CMK (cell line): ENCODE results near the gene TLN1.

Experiments used
- DNase-seq: peaks from one replicate; pipeline ENCODE4 v3.0.0-alpha.2; 2010; ENCODE audit warnings: low read depth

Gene TLN1, protein sequence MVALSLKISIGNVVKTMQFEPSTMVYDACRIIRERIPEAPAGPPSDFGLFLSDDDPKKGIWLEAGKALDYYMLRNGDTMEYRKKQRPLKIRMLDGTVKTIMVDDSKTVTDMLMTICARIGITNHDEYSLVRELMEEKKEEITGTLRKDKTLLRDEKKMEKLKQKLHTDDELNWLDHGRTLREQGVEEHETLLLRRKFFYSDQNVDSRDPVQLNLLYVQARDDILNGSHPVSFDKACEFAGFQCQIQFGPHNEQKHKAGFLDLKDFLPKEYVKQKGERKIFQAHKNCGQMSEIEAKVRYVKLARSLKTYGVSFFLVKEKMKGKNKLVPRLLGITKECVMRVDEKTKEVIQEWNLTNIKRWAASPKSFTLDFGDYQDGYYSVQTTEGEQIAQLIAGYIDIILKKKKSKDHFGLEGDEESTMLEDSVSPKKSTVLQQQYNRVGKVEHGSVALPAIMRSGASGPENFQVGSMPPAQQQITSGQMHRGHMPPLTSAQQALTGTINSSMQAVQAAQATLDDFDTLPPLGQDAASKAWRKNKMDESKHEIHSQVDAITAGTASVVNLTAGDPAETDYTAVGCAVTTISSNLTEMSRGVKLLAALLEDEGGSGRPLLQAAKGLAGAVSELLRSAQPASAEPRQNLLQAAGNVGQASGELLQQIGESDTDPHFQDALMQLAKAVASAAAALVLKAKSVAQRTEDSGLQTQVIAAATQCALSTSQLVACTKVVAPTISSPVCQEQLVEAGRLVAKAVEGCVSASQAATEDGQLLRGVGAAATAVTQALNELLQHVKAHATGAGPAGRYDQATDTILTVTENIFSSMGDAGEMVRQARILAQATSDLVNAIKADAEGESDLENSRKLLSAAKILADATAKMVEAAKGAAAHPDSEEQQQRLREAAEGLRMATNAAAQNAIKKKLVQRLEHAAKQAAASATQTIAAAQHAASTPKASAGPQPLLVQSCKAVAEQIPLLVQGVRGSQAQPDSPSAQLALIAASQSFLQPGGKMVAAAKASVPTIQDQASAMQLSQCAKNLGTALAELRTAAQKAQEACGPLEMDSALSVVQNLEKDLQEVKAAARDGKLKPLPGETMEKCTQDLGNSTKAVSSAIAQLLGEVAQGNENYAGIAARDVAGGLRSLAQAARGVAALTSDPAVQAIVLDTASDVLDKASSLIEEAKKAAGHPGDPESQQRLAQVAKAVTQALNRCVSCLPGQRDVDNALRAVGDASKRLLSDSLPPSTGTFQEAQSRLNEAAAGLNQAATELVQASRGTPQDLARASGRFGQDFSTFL (N-terminal part only)

GRCh38 chr9:35732185-35732799 is at the start of gene TLN1, which contains the start of gene CREB3:
TLN1 (minus strand) TSS chr9:35732195; CDS start chr9:35725694, 6,501 bp downstream.
CREB3 (plus strand) TSS chr9:35732666; CDS start chr9:35732773, 107 bp downstream.
- peak; percentile 96 for DNase-seq

- DNase-seq: no peak
Measured at GRCh38 chr9:35781066-35781465, 49.1 kb upstream of the TLN1 start.

DNA sequence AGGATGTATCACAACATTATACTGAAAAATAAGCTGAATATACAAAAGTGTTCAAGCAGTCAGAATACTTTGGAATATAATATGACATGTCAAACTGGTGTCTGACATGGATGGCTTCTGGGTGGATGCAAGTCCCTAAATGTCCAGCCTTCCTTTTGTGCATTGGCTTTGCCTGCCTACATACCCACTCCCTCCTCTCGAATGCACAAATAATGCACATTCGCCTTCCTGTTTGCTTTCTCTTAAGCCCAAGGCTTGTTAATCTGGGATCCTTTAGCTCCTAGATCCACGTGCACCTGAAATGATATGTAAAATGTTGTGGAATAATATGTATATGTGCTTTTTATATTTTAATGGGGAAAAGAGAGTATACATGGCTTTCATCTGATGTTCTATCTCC is 46.5 kb upstream of the TLN1 start:
- no peak for DNase-seq

- DNase-seq: no peak
Measured at GRCh38 chr9:35776018-35776417, 44.0 kb upstream of the TLN1 start.

DNA sequence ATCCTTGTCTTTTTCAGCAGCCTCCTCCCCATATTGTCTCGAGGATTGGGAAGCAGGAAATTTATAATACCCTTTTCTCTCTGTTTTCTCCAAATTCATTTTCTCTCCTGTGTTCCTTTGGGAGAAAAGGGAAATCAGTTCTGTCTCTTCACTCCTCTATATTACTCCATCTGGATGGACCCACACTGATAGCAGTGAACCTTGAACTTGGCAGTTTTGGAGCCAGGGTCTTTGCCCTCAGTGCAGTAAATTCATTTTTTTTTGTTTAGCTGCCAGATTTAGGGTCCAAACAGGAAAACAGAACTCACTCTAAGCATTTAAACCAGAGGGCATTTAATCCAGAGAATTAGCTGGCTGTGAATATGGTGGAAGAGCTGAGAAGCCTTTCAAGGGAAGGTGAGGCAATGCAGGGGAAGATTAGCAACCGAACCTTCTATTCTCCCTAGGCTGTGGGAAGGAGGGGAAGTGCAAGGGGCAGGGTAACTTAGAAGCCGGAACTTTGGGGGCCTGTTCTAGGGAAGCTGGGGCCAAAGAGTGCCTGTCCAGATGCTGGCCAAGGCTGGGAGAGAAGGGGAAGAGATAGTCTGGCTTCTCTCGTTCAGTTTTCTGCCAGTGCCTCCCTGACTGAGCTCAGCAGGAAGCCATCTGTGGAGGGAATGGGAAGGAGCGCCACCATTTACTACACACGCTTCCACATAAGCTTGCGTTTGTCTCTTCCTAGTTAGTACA is 43.1 kb upstream of the TLN1 start:
- peak; percentile 47 for DNase-seq

DNA sequence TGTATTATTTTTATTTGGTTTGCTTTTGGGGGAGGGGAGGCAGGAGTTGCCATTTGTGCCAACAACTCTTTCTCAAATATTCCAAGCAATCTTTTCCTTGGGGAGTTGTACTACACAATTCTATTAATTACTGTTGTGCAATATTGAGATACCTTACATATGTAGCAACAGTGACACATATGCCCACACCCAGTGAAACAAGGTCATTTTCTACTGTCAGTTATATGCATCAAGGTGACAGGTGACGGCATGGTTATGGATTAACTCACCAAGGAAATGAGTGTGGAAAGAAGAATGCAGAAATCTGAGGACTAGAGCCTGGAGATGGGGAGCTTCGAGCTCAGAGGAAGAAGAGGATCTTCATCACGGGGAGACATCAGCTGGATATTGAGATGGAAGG is 39.9 kb upstream of the TLN1 start:
- DNase-seq: no peak

DNA sequence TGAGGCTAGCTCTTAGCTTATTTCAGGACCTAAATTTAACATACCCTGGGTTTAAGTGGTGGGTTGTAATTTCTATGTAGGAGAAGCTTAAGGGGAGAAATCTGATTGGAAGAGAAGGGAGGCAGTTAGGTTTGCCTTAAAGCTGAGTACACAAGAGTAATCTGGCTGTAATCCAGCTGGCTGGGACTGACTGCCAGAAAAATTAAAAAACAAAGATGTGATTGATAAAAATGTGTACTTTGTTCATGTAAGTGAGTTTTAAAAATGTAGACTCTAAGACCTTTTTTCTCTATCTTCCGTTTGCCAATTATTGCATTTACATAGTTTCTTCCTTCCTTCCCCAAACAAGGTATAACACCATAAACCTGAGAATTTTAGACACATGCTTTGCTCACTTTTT is 39.5 kb upstream of the TLN1 start:
- DNase-seq: no peak

DNA sequence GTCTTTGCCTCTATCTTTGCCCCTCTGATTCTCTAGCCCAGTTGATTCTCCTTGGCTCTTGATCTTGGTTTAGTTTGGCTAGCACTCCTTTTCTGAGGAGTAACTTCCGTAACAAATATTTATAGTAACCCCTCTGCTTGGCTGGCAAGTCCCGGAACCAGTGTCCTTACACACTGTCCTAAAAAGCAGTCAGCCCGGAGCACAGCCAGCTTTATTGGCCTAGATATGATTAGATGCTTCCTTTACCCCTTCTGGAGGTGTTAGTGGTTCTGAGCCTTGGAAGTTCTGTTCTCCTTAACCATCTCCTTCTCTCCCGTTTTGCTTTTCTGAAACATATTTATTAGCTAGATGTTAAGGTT is 39.1 kb upstream of the TLN1 start:
- no peak for DNase-seq

GRCh38 chr9:35769763-35770162 is 37.8 kb upstream of the TLN1 start:
- DNase-seq: no peak

DNA sequence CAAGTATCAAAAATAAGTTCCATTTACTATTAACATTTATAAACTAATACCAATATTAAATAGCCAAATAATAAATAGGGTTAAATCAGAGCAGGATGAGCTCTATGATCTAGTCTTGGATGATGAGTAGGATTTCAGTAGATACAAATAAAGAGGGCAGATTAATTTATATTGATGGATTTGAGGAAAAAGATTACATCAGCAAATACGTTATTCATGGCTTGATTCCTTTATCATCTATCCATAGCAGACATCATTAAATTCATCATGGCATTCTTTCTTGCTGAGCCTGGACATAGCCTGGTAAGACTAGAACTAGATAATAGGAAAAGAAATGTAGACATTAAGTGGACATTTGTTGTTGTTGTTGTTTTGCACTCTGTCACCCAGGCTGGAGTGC is 35.5 kb upstream of the TLN1 start:
- DNase-seq: no peak

- DNase-seq: no peak
Measured at GRCh38 chr9:35766997-35767396, 35.0 kb upstream of the TLN1 start.

DNA sequence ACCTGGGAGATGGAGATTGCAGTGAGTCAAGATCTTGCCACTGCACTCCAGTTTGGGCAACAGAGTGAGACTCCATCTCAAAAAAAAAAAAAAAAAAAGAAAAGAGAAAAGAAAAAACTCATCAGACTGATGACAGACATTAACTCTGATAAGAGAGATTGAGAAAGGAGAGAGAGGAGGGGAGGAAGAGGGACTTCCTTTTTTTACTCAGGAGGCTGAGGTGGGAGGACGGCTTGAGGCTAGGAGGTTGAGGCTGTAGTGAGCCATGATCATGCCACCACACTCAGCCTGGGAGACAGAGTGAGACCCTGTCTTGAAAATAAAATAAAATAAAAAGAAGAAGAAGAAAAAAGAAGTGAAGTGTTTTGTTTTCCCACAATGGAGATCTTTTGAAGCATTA is 31.8 kb upstream of the TLN1 start:
- DNase-seq: no peak

- DNase-seq: no peak
Measured at GRCh38 chr9:35763181-35763580, 31.2 kb upstream of the TLN1 start.

DNA sequence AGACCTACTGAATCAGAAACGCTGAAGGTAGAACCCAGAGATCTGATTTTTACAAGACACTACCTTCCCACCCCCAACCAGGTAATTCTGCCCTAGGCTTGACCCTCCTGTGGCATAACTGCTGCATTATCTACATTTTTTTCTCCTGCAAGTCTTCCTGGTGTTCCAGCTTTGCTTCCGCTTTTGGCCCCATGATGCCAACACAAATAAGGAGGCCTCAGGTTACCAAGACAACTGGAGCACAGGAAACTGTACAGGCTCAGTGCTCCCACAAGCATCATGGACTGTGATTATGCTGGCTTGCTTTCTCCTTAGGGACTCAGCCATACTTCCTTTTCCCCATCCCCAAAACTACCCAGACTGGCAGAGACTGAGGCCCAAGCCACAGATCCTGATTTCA is 28.7 kb upstream of the TLN1 start:
- DNase-seq: no peak

DNA sequence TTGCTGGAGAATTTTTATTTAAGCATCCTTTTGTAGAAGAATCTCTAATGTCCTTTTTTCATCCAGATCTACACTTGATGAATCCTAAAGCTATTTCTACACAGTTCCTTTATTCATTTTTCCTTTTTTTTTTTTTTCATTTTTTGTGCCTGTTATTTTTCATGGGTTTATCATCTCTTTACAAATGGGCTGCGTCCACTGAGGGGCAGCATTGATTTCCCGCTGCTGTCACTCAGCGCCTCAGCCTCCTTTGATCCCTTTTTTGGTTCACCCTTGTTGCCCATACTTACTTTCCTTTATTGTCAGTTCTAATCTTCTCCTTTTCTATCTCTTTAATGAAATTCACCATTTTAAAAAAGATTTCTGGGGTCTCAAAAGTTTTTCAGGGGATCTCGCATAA is 27.8 kb upstream of the TLN1 start:
- DNase-seq: no peak

GRCh38 chr9:35758475-35759050 is 26.6 kb upstream of the TLN1 start:
- no peak for DNase-seq

GRCh38 chr9:35757892-35758275 is 25.9 kb upstream of the TLN1 start:
- no peak for DNase-seq

GRCh38 chr9:35757226-35757891 is 25.4 kb upstream of the TLN1 start:
- peak; percentile 60 for DNase-seq

DNA sequence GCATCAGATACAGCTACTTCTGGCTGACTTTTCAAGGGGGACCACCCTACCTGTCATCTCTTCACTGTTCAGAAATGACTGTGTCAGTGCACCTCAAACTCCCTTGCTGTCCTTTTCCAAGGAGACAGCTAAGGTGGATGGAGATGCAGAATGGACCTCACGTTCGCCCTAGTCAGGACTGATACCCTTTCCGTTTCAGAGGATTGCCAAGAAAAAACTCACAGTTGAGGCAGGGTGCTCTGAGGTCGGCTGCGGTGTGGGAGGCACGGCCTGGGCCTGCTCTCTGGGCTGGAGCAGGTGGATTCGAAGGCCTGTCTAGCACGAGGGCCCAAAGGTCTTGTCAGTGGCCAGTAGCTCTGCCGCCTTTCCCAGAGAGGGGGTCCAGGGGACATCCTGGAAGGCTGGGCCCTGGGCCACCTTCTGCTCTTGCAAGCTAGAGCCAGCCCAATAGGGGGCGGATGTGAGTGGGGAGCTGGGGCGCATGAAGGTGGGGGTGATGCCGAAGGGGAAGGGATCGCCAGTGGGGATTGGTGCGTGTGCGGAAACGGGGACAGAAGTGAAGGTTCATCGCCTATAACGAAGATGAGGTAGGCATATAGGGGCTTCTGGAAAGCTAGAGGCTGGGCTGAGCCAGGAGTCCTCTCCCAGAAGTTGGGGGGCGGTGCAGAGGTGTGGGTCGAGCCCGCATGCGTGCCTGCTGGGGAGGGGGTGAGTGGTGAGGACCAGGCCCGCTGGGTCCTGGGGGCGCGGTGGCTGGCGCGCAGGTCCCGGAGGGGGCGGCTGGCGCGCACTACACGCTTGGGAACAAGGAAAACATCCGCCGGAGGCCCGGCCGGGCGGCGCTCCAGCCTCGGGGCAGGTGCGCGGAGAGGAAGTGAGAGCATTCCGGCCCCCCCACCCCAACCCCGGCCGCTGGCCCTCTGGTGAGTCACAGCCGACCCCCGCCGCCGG is 24.6 kb upstream of the TLN1 start:
- peak; percentile 80 for DNase-seq
